ENCODE data around the gene LHX6. TPM values are rescaled to one million over a fixed set of nuclear protein-coding genes. Genes with fewer than 3 reads are reported as not detected.

Gene LHX6
- polyA plus RNA-seq, 1 donor from 2014 or later: 0.14 TPM

DNA sequence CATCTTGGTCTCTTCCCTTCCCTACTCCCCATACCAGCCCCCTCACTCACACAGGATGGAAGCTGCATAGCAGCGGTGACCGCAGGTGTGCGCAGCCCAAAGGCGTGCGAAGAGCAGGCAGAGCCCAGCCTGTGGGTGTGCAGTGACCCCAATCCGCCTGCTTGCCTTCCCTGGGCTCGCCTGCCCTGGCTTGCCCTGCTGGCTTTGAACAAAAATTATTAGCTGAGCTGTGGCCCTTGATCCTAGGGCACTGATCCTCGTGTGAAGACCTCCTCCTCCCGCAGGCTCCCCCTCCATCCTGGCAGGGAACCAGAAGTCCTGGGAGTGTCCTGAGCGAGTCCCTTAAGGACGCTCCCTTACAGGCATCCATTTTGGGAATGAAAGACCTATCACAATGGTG lies 37.2 kb downstream of the LHX6 start:
- no peaks in the 10 kb centered on the region for H3K36me3 ChIP-seq (ENCODE audit: insufficient read depth, low read length)
- no peak overlapping the region for H3K4me3 ChIP-seq (ENCODE audit: low read length)
- no peak overlapping the region for H3K9ac ChIP-seq (ENCODE audit: low read length)
- no peak overlapping the region for H3K4me2 ChIP-seq (ENCODE audit: low read length)
- H3K27ac ChIP-seq (ENCODE audit: low read length): no peak overlapping the region
- no peak overlapping the region for H2AFZ ChIP-seq (ENCODE audit: low read depth, low read length)
- TF ChIP-seq TAF1 (IDR thresholded peaks at IDR 0.05; ENCODE audit: low read depth) (no peak), EZH2 (IDR thresholded peaks at IDR 0.05; ENCODE audit: borderline replicate concordance, insufficient read depth, low read length, poor library complexity, severe bottlenecking) (no peak), REST (IDR thresholded peaks at IDR 0.05; ENCODE audit: borderline replicate concordance) (no peak), EP300 (conservative IDR thresholded peaks at IDR 0.05; ENCODE audit: poor library complexity, severe bottlenecking) (no peak), POLR2AphosphoS5 (IDR thresholded peaks at IDR 0.05) (no peak), MXI1 (conservative IDR thresholded peaks at IDR 0.05; ENCODE audit: poor library complexity, severe bottlenecking) (no peak), RAD21 (conservative IDR thresholded peaks at IDR 0.05) (no peak)
- TF ChIP-seq, protein P1, sequence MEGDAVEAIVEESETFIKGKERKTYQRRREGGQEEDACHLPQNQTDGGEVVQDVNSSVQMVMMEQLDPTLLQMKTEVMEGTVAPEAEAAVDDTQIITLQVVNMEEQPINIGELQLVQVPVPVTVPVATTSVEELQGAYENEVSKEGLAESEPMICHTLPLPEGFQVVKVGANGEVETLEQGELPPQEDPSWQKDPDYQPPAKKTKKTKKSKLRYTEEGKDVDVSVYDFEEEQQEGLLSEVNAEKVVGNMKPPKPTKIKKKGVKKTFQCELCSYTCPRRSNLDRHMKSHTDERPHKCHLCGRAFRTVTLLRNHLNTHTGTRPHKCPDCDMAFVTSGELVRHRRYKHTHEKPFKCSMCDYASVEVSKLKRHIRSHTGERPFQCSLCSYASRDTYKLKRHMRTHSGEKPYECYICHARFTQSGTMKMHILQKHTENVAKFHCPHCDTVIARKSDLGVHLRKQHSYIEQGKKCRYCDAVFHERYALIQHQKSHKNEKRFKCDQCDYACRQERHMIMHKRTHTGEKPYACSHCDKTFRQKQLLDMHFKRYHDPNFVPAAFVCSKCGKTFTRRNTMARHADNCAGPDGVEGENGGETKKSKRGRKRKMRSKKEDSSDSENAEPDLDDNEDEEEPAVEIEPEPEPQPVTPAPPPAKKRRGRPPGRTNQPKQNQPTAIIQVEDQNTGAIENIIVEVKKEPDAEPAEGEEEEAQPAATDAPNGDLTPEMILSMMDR (IDR thresholded peaks at IDR 0.05; ENCODE audit: poor library complexity, severe bottlenecking): no peak
- H3K9me3 ChIP-seq (ENCODE audit: low read length): no peaks in the 10 kb centered on the region
- no peaks in the 10 kb centered on the region for H3K9me2 ChIP-seq (ENCODE audit: insufficient read depth, low read length)
- H3K79me2 ChIP-seq (replicated peaks; ENCODE audit: insufficient read depth, low read length): no peaks in the 10 kb centered on the region
- H3K27me3 ChIP-seq (ENCODE audit: insufficient read depth, low read depth, low read length): no peaks in the 10 kb centered on the region
- H4K20me1 ChIP-seq (ENCODE audit: insufficient read depth): no peaks in the 10 kb centered on the region
- H3F3A ChIP-seq (ENCODE audit: insufficient read depth, low read length, poor library complexity, severe bottlenecking): no peaks in the 10 kb centered on the region

- Histone ChIP-seq H3K36me3 (ENCODE audit: insufficient read depth, low read length) (no peaks in the 10 kb centered on the region), H3K4me2 (ENCODE audit: low read length) (no peak overlapping the region), H3K9ac (ENCODE audit: low read length) (no peak overlapping the region), H3K9me3 (ENCODE audit: low read length) (no peaks in the 10 kb centered on the region), H3K27me3 (ENCODE audit: insufficient read depth, low read depth, low read length) (no peaks in the 10 kb centered on the region), H3F3A (ENCODE audit: insufficient read depth, low read length, poor library complexity, severe bottlenecking) (no peaks in the 10 kb centered on the region), H3K27ac (ENCODE audit: low read length) (no peak overlapping the region), H3K4me3 (ENCODE audit: low read length) (no peak overlapping the region), H4K20me1 (ENCODE audit: insufficient read depth) (no peaks in the 10 kb centered on the region), H2AFZ (ENCODE audit: low read depth, low read length) (no peak overlapping the region), H3K9me2 (ENCODE audit: insufficient read depth, low read length) (no peaks in the 10 kb centered on the region), H3K79me2 (replicated peaks; ENCODE audit: insufficient read depth, low read length) (no peaks in the 10 kb centered on the region)
- no peak for TF ChIP-seq POLR2AphosphoS5 (IDR thresholded peaks at IDR 0.05)
- TF ChIP-seq SMC3 (conservative IDR thresholded peaks at IDR 0.05; ENCODE audit: poor library complexity): no peak
- no peak for TF ChIP-seq EP300 (conservative IDR thresholded peaks at IDR 0.05; ENCODE audit: poor library complexity, severe bottlenecking)
- no peak for TF ChIP-seq TAF1 (IDR thresholded peaks at IDR 0.05; ENCODE audit: low read depth)
- TF ChIP-seq, protein P1 (IDR thresholded peaks at IDR 0.05; ENCODE audit: poor library complexity, severe bottlenecking): no peak
- TF ChIP-seq MXI1 (conservative IDR thresholded peaks at IDR 0.05; ENCODE audit: poor library complexity, severe bottlenecking): no peak
These were observed 38.0 kb downstream of the LHX6 start for GRCh38 chr9:122190597-122191381.
